ENCODE data around the gene TECTA. TPM values are rescaled to one million over a fixed set of nuclear protein-coding genes. Genes with fewer than 3 reads are reported as not detected.

TECTA gene
- polyA plus RNA-seq, 3 donors = 0.45 TPM; not detected in 2

GRCh38 chr11:121109916-121110586 is 9.0 kb downstream of the TECTA start:
- WGBS (ENCODE audit: insufficient coverage) = 97% methylated on average over 4 of the region's 7 CpGs
- Histone ChIP-seq H3K4me3 (replicated peaks in 1 of 3; ENCODE audit: low read depth in 2 of 3, low read length in 3 of 3) (no peak overlapping the region), H3K4me1 (ENCODE audit: control insufficient read depth in 1 of 2, insufficient read depth in 2 of 2, low read length in 2 of 2) (no peaks in the 10 kb centered on the region), H3K79me2 (ENCODE audit: insufficient read depth, low read length) (no peaks in the 10 kb centered on the region), H3K27ac (ENCODE audit: low read depth in 1 of 2, low read length in 2 of 2) (no peak overlapping the region), H3K27me3 (ENCODE audit: control insufficient read depth in 2 of 2, insufficient read depth in 2 of 2, low read length in 2 of 2) (peaks cover 5 to 13% of the 10 kb centered on the region in 2 donors), H3K9ac (ENCODE audit: insufficient read depth, low read length, poor library complexity, severe bottlenecking) (no peak overlapping the region), H3K4me2 (replicated peaks; ENCODE audit: extremely low read depth, low read length, poor library complexity, severe bottlenecking) (no peak overlapping the region), H4K20me1 (ENCODE audit: insufficient read depth, low read length) (no peaks in the 10 kb centered on the region), H2AFZ (ENCODE audit: insufficient read depth, low read depth, low read length, poor library complexity, severe bottlenecking) (no peak overlapping the region), H3K9me3 (replicated peaks in 1 of 2; ENCODE audit: control insufficient read depth in 1 of 2, insufficient read depth in 1 of 2, low read length in 2 of 2) (no peaks in the 10 kb centered on the region), H3K36me3 (replicated peaks in 1 of 2; ENCODE audit: control insufficient read depth in 1 of 2, insufficient read depth in 2 of 2, low read length in 2 of 2) (no peaks in the 10 kb centered on the region)
- no peak overlapping the region for H3K27ac Mint-ChIP-seq
- intact Hi-C loops (cut with micrococcal nuclease) = loop anchor here in 1 of 2 donors (10.0 kb wide), 1 partner anchor 595 kb away; the partner anchor contains the start of gene GRIK4
- no peak overlapping the region for H3K4me3 Mint-ChIP-seq
- no peak for TF ChIP-seq CTCF (IDR thresholded peaks at IDR 0.05)
- H3K9me3 Mint-ChIP-seq = no peaks in the 10 kb centered on the region
- DNase-seq = no peak
- peaks cover 12 to 28% (median 20%) of the 10 kb centered on the region in 3 donors for H3K27me3 Mint-ChIP-seq (ENCODE audit: low read depth in 3 of 3)
- no peaks in the 10 kb centered on the region for H3K36me3 Mint-ChIP-seq
- H3K4me1 Mint-ChIP-seq = no peaks in the 10 kb centered on the region

GRCh38 chr11:121110871-121111724 is 10.1 kb downstream of the TECTA start:
- Histone ChIP-seq H3K79me2 (ENCODE audit: insufficient read depth, low read length) (no peaks in the 10 kb centered on the region), H4K20me1 (ENCODE audit: insufficient read depth, low read length) (no peaks in the 10 kb centered on the region), H3K9me3 (replicated peaks in 1 of 2; ENCODE audit: control insufficient read depth in 1 of 2, insufficient read depth in 1 of 2, low read length in 2 of 2) (no peaks in the 10 kb centered on the region), H2AFZ (ENCODE audit: insufficient read depth, low read depth, low read length, poor library complexity, severe bottlenecking) (no peak overlapping the region), H3K27ac (ENCODE audit: low read depth in 1 of 2, low read length in 2 of 2) (no peak overlapping the region), H3K4me3 (replicated peaks in 1 of 3; ENCODE audit: low read depth in 2 of 3, low read length in 3 of 3) (no peak overlapping the region), H3K36me3 (replicated peaks in 1 of 2; ENCODE audit: control insufficient read depth in 1 of 2, insufficient read depth in 2 of 2, low read length in 2 of 2) (no peaks in the 10 kb centered on the region), H3K4me2 (replicated peaks; ENCODE audit: extremely low read depth, low read length, poor library complexity, severe bottlenecking) (no peak overlapping the region), H3K9ac (ENCODE audit: insufficient read depth, low read length, poor library complexity, severe bottlenecking) (no peak overlapping the region), H3K4me1 (ENCODE audit: control insufficient read depth in 1 of 2, insufficient read depth in 2 of 2, low read length in 2 of 2) (no peaks in the 10 kb centered on the region), H3K27me3 (ENCODE audit: control insufficient read depth in 2 of 2, insufficient read depth in 2 of 2, low read length in 2 of 2) (peaks cover 5 to 13% of the 10 kb centered on the region in 2 donors)
- no peaks in the 10 kb centered on the region for H3K36me3 Mint-ChIP-seq
- no peaks in the 10 kb centered on the region for H3K9me3 Mint-ChIP-seq
- no peaks in the 10 kb centered on the region for H3K4me1 Mint-ChIP-seq
- peaks cover 12 to 28% (median 20%) of the 10 kb centered on the region in 3 donors for H3K27me3 Mint-ChIP-seq (ENCODE audit: low read depth in 3 of 3)
- intact Hi-C loops (cut with micrococcal nuclease) = loop anchor here in 1 of 2 donors (10.0 kb wide), 1 partner anchor 596 kb away; the partner anchor contains the start of gene GRIK4
- H3K4me3 Mint-ChIP-seq = no peak overlapping the region
- peak overlapping the region in 1 of 7 donors; percentile 26 for H3K27ac Mint-ChIP-seq
- no peak for TF ChIP-seq CTCF (IDR thresholded peaks at IDR 0.05)
- no peak for DNase-seq
- 97% methylated on average over 4 of the region's 10 CpGs for WGBS (ENCODE audit: insufficient coverage)

Data from CD14-positive monocyte (primary cell).